ENCODE data around the gene YARS2. TPM values are rescaled to one million over a fixed set of nuclear protein-coding genes. Genes with fewer than 3 reads are reported as not detected.

The YARS2 gene
- total RNA-seq, 1 donor from 2014 or later: 10.0 TPM

DNA sequence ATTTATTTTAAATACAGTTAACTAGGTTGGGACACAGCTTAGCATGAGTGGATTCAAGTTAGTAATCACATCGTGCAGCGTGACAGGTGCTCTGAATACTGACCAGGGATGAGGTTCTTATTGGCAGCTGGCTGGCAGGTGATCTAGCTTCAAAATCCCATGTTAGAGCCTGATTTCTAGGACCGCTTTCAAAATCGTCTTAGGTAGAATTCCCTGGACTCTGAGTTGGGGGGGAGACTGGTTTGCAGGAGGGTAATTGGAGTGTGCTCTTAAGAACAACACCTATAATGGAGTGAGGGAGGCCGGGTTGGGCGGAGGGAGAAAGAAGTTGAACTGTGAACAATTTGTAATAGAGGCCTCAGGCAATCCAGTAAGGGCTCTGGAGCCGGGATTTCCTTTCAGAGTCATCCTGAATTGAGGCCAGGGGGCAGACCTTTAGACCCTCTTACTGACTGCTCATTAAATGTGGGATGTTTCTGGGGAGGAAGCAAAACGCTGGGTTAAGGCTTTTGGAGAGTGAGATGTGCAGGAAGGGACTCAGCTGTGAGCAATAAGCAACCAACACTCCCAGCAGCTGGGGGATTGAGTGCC, 874 bp upstream of the YARS2 start:
- peaks cover 4% of the 10 kb centered on the region for H3K27me3 Mint-ChIP-seq (ENCODE audit: unreplicated experiment)
- DNase-seq: no peak
- peak overlapping the region; percentile 91 for H3K4me3 Mint-ChIP-seq (ENCODE audit: unreplicated experiment)
- peaks cover 4% of the 10 kb centered on the region for H3K9me3 Mint-ChIP-seq (ENCODE audit: unreplicated experiment)
- TF ChIP-seq CTCF (IDR thresholded peaks at IDR 0.05; ENCODE audit: partially characterized antibody, unreplicated experiment): no peak
- peaks cover 10% of the 10 kb centered on the region for H3K4me1 Mint-ChIP-seq (ENCODE audit: low read depth, unreplicated experiment)
- peak overlapping the region; percentile 79 for H3K27ac Mint-ChIP-seq (ENCODE audit: unreplicated experiment)
- H3K36me3 Mint-ChIP-seq (ENCODE audit: unreplicated experiment): no peaks in the 10 kb centered on the region

DNA sequence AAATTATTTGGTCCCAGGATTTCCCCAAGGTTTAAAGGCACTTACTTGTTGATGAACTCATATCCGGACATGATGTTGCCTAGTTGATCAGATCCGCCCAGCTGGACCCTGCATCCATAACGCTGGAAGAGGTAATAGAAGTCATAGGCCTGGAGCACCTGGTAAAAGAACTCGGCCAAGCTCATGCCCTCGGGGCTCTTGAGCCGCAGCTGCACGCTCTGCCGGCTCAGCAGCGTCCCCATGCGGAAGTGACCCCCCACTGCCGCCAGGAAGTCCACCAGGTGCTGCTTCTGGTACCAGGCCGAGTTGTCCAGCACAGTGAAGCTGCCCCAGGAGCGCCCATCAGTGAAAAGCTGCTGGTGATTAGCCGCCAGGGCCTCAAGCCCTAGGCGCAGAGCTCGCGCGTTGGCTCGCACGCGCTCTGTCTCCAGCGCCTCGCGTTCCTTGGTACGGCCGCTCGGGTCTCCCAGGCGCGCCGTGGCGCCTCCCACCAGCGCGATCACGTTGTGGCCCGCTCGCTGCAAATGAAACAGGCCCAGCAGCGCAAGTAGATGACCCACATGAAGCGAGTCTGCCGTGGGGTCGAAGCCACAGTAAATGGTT, 545 bp downstream of the YARS2 start:
- H3K36me3 Mint-ChIP-seq (ENCODE audit: unreplicated experiment): no peaks in the 10 kb centered on the region
- peak; percentile 89 for DNase-seq
- peaks cover 10% of the 10 kb centered on the region for H3K4me1 Mint-ChIP-seq (ENCODE audit: low read depth, unreplicated experiment)
- peak overlapping the region; percentile 79 for H3K27ac Mint-ChIP-seq (ENCODE audit: unreplicated experiment)
- peaks cover 4% of the 10 kb centered on the region for H3K27me3 Mint-ChIP-seq (ENCODE audit: unreplicated experiment)
- peak; percentile 93 for TF ChIP-seq CTCF (IDR thresholded peaks at IDR 0.05; ENCODE audit: partially characterized antibody, unreplicated experiment)
- H3K4me3 Mint-ChIP-seq (ENCODE audit: unreplicated experiment): peak overlapping the region; percentile 91
- peaks cover 4% of the 10 kb centered on the region for H3K9me3 Mint-ChIP-seq (ENCODE audit: unreplicated experiment)

GRCh38 chr12:32754111-32754510, 1.6 kb downstream of the YARS2 start:
- Mint-ChIP-seq H3K27me3 (ENCODE audit: unreplicated experiment) (peaks cover 4% of the 10 kb centered on the region), H3K36me3 (ENCODE audit: unreplicated experiment) (no peaks in the 10 kb centered on the region), H3K4me1 (ENCODE audit: low read depth, unreplicated experiment) (peaks cover 10% of the 10 kb centered on the region), H3K9me3 (ENCODE audit: unreplicated experiment) (peaks cover 4% of the 10 kb centered on the region), H3K27ac (ENCODE audit: unreplicated experiment) (peak overlapping the region; percentile 68), H3K4me3 (ENCODE audit: unreplicated experiment) (peak overlapping the region; percentile 81)
- no peak for DNase-seq
- TF ChIP-seq CTCF (IDR thresholded peaks at IDR 0.05; ENCODE audit: partially characterized antibody, unreplicated experiment): no peak

DNA sequence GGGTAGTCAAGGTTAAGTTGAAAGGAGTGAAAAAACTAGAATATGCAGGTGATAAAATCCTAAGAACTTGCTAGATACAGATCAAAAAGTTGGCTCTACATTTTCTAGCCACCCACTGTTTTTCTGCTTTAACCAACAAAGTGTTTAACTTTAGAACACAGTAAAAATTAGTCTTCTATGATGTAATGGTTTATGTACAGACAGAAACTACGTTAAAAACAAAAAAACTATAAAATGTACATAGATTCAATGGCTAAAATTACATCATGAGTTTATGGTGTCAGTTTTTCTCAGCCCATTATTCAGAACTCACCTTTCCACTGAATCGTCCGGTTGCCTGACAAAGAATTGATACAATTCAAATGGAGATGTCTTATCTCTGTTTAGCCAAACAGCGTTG, 2.1 kb downstream of the YARS2 start:
- H3K4me1 Mint-ChIP-seq (ENCODE audit: low read depth, unreplicated experiment): peaks cover 10% of the 10 kb centered on the region

More for the DNA sequence above, 2.1 kb downstream of the YARS2 start:
- no peak overlapping the region for H3K4me3 Mint-ChIP-seq (ENCODE audit: unreplicated experiment)
- H3K27me3 Mint-ChIP-seq (ENCODE audit: unreplicated experiment): peaks cover 4% of the 10 kb centered on the region
- H3K36me3 Mint-ChIP-seq (ENCODE audit: unreplicated experiment): no peaks in the 10 kb centered on the region
- no peak for TF ChIP-seq CTCF (IDR thresholded peaks at IDR 0.05; ENCODE audit: partially characterized antibody, unreplicated experiment)
- H3K27ac Mint-ChIP-seq (ENCODE audit: unreplicated experiment): no peak overlapping the region
- DNase-seq: no peak
- peaks cover 4% of the 10 kb centered on the region for H3K9me3 Mint-ChIP-seq (ENCODE audit: unreplicated experiment)

Measured in glutamatergic neuron (in vitro differentiated cells).